Measurements from ENCODE around the gene HHAT.
"Not testable (repeated sequence)": the region's sequence is repeated elsewhere in the genome, so short reads cannot be mapped to it uniquely, and the experiment has no call there.

HHAT gene

GRCh38 chr1:210412240-210412639 is 83.5 kb downstream of the HHAT start:
- H3K27me3 ChIP-seq (ENCODE audit: control insufficient read depth, insufficient read depth, low read length) = no peaks in the 10 kb centered on the region
- no peaks in the 10 kb centered on the region for H3K4me1 ChIP-seq (ENCODE audit: control insufficient read depth, insufficient read depth, low read length)
- no peaks in the 10 kb centered on the region for H3K36me3 ChIP-seq (ENCODE audit: control insufficient read depth, insufficient read depth, low read length)
- H3K4me3 ChIP-seq (ENCODE audit: low read length) = no peak overlapping the region
- H3K9ac ChIP-seq (ENCODE audit: low read length) = no peak overlapping the region
- H3K27ac ChIP-seq (ENCODE audit: low read depth, low read length) = no peak overlapping the region

- Histone ChIP-seq H3K27me3 (ENCODE audit: control insufficient read depth, insufficient read depth, low read length) (no peaks in the 10 kb centered on the region), H3K4me1 (ENCODE audit: control insufficient read depth, insufficient read depth, low read length) (no peaks in the 10 kb centered on the region), H3K9ac (ENCODE audit: low read length) (no peak overlapping the region), H3K27ac (ENCODE audit: low read depth, low read length) (no peak overlapping the region), H3K36me3 (ENCODE audit: control insufficient read depth, insufficient read depth, low read length) (no peaks in the 10 kb centered on the region), H3K4me3 (ENCODE audit: low read length) (no peak overlapping the region)
Measured at GRCh38 chr1:210413951-210414350, 85.2 kb downstream of the HHAT start.

- H3K36me3 ChIP-seq (ENCODE audit: control insufficient read depth, insufficient read depth, low read length) = no peaks in the 10 kb centered on the region
- no peak overlapping the region for H3K27ac ChIP-seq (ENCODE audit: low read depth, low read length)
- no peak overlapping the region for H3K9ac ChIP-seq (ENCODE audit: low read length)
- no peaks in the 10 kb centered on the region for H3K27me3 ChIP-seq (ENCODE audit: control insufficient read depth, insufficient read depth, low read length)
- no peaks in the 10 kb centered on the region for H3K4me1 ChIP-seq (ENCODE audit: control insufficient read depth, insufficient read depth, low read length)
- H3K4me3 ChIP-seq (ENCODE audit: low read length) = no peak overlapping the region
Measured at GRCh38 chr1:210415846-210416448, 87.2 kb downstream of the HHAT start.

GRCh38 chr1:210416681-210417080 is 88.0 kb downstream of the HHAT start:
- H3K27me3 ChIP-seq (ENCODE audit: control insufficient read depth, insufficient read depth, low read length) = no peaks in the 10 kb centered on the region
- H3K4me3 ChIP-seq (ENCODE audit: low read length) = no peak overlapping the region
- H3K27ac ChIP-seq (ENCODE audit: low read depth, low read length) = no peak overlapping the region
- no peaks in the 10 kb centered on the region for H3K4me1 ChIP-seq (ENCODE audit: control insufficient read depth, insufficient read depth, low read length)
- no peak overlapping the region for H3K9ac ChIP-seq (ENCODE audit: low read length)
- H3K36me3 ChIP-seq (ENCODE audit: control insufficient read depth, insufficient read depth, low read length) = no peaks in the 10 kb centered on the region

GRCh38 chr1:210417881-210418280 is 89.2 kb downstream of the HHAT start:
- Histone ChIP-seq H3K36me3 (ENCODE audit: control insufficient read depth, insufficient read depth, low read length) (no peaks in the 10 kb centered on the region), H3K9ac (ENCODE audit: low read length) (no peak overlapping the region), H3K27ac (ENCODE audit: low read depth, low read length) (no peak overlapping the region), H3K4me1 (ENCODE audit: control insufficient read depth, insufficient read depth, low read length) (no peaks in the 10 kb centered on the region), H3K4me3 (ENCODE audit: low read length) (no peak overlapping the region), H3K27me3 (ENCODE audit: control insufficient read depth, insufficient read depth, low read length) (no peaks in the 10 kb centered on the region)

- Histone ChIP-seq H3K4me3 (ENCODE audit: low read length) (no peak overlapping the region), H3K4me1 (ENCODE audit: control insufficient read depth, insufficient read depth, low read length) (no peaks in the 10 kb centered on the region), H3K27me3 (ENCODE audit: control insufficient read depth, insufficient read depth, low read length) (no peaks in the 10 kb centered on the region), H3K9ac (ENCODE audit: low read length) (no peak overlapping the region), H3K36me3 (ENCODE audit: control insufficient read depth, insufficient read depth, low read length) (no peaks in the 10 kb centered on the region), H3K27ac (ENCODE audit: low read depth, low read length) (no peak overlapping the region)
Measured at GRCh38 chr1:210418863-210419650, 90.4 kb downstream of the HHAT start.

GRCh38 chr1:210426696-210427095 is 98.0 kb downstream of the HHAT start:
- not testable (repeated sequence) for H3K4me3 ChIP-seq (ENCODE audit: low read length); H3K27me3 ChIP-seq (ENCODE audit: control insufficient read depth, insufficient read depth, low read length); H3K36me3 ChIP-seq (ENCODE audit: control insufficient read depth, insufficient read depth, low read length); H3K27ac ChIP-seq (ENCODE audit: low read depth, low read length); H3K9ac ChIP-seq (ENCODE audit: low read length); H3K4me1 ChIP-seq (ENCODE audit: control insufficient read depth, insufficient read depth, low read length)

GRCh38 chr1:210428696-210429095 is 100.0 kb downstream of the HHAT start:
- Histone ChIP-seq H3K9ac (ENCODE audit: low read length) (no peak overlapping the region), H3K4me1 (ENCODE audit: control insufficient read depth, insufficient read depth, low read length) (no peaks in the 10 kb centered on the region), H3K4me3 (ENCODE audit: low read length) (no peak overlapping the region), H3K27me3 (ENCODE audit: control insufficient read depth, insufficient read depth, low read length) (no peaks in the 10 kb centered on the region), H3K36me3 (ENCODE audit: control insufficient read depth, insufficient read depth, low read length) (no peaks in the 10 kb centered on the region), H3K27ac (ENCODE audit: low read depth, low read length) (no peak overlapping the region)

GRCh38 chr1:210434223-210434622 is 105.5 kb downstream of the HHAT start:
- H3K4me3 ChIP-seq (ENCODE audit: low read length) = no peak overlapping the region
- no peaks in the 10 kb centered on the region for H3K27me3 ChIP-seq (ENCODE audit: control insufficient read depth, insufficient read depth, low read length)
- no peak overlapping the region for H3K27ac ChIP-seq (ENCODE audit: low read depth, low read length)
- no peaks in the 10 kb centered on the region for H3K36me3 ChIP-seq (ENCODE audit: control insufficient read depth, insufficient read depth, low read length)
- H3K4me1 ChIP-seq (ENCODE audit: control insufficient read depth, insufficient read depth, low read length) = no peaks in the 10 kb centered on the region
- H3K9ac ChIP-seq (ENCODE audit: low read length) = no peak overlapping the region

- H3K36me3 ChIP-seq (ENCODE audit: control insufficient read depth, insufficient read depth, low read length) = no peaks in the 10 kb centered on the region
- H3K27me3 ChIP-seq (ENCODE audit: control insufficient read depth, insufficient read depth, low read length) = no peaks in the 10 kb centered on the region
- H3K4me3 ChIP-seq (ENCODE audit: low read length) = no peak overlapping the region
- no peaks in the 10 kb centered on the region for H3K4me1 ChIP-seq (ENCODE audit: control insufficient read depth, insufficient read depth, low read length)
- H3K27ac ChIP-seq (ENCODE audit: low read depth, low read length) = no peak overlapping the region
- H3K9ac ChIP-seq (ENCODE audit: low read length) = no peak overlapping the region
Measured at GRCh38 chr1:210437111-210437510, 108.4 kb downstream of the HHAT start.

- no peak overlapping the region for H3K9ac ChIP-seq (ENCODE audit: low read length)
- H3K27me3 ChIP-seq (ENCODE audit: control insufficient read depth, insufficient read depth, low read length) = no peaks in the 10 kb centered on the region
- no peaks in the 10 kb centered on the region for H3K4me1 ChIP-seq (ENCODE audit: control insufficient read depth, insufficient read depth, low read length)
- H3K4me3 ChIP-seq (ENCODE audit: low read length) = no peak overlapping the region
- no peaks in the 10 kb centered on the region for H3K36me3 ChIP-seq (ENCODE audit: control insufficient read depth, insufficient read depth, low read length)
- H3K27ac ChIP-seq (ENCODE audit: low read depth, low read length) = no peak overlapping the region
Measured at GRCh38 chr1:210437781-210438180, 109.1 kb downstream of the HHAT start.

- no peaks in the 10 kb centered on the region for H3K27me3 ChIP-seq (ENCODE audit: control insufficient read depth, insufficient read depth, low read length)
- no peak overlapping the region for H3K27ac ChIP-seq (ENCODE audit: low read depth, low read length)
- H3K4me3 ChIP-seq (ENCODE audit: low read length) = no peak overlapping the region
- no peaks in the 10 kb centered on the region for H3K36me3 ChIP-seq (ENCODE audit: control insufficient read depth, insufficient read depth, low read length)
- H3K9ac ChIP-seq (ENCODE audit: low read length) = no peak overlapping the region
- H3K4me1 ChIP-seq (ENCODE audit: control insufficient read depth, insufficient read depth, low read length) = no peaks in the 10 kb centered on the region
Measured at GRCh38 chr1:210438928-210439841, 110.5 kb downstream of the HHAT start.

Data from rectal smooth muscle tissue (tissue), 1 donor.